Measurements from ENCODE around the gene LRRC32. TPM values are rescaled to one million over a fixed set of nuclear protein-coding genes. Genes with fewer than 3 reads are reported as not detected.

Gene LRRC32
- total and polyA plus RNA-seq, 9 of the 15 experiments (the other 6 are each of a cell fraction or from before 2014, with no cell fraction given) = 0.10 to 0.50 (median 0.19) TPM; not detected in 5

DNA sequence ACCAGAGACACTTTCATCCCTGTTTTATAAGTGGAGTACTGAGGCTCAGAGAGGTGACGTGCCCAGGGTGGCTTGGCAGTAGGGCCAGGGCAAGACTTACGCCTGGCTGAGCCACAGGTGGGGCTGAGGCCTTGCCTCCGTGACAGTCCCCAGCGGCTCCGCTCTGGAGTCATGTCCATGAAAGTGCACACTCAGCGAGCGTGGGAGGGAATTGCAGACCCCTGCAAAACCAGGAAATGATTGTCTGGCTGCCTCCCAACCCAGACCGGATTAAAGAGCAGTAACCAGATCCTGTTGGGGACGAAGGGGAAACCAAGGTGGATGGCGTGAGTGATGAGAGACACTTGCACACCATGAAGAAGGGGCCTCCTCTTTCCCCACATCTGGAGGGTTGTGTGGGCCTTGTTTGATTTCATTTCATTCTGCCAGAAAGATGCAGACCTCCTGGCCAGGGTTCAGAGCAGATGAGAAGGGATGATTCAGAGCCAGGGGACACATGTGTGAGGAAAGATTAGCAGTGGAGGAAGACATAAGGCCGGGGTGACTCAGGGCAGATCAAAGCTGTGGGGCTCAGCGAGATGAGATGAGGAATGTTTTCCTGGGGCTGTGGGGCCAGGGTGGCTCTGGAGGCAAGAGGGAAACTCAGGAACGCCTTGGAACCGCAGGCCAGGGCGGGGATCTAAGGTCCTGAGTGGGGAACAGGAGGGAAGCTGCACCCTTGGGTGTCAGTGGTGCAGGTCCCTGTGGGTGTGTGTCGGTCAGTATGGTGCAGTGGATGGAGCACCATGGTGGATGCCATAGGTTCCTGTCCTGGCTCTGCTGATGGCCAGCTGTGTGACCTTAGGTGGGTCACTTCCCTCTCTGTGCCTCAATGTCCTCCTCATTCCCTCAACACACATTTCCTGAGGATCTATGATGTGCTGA, 29.9 kb upstream of the LRRC32 start (continued):
- TF ChIP-seq ZNF398 (CRISPR knock-in tag; IDR thresholded peaks at IDR 0.05) (no peak), U2AF2 (optimal IDR thresholded peaks at IDR 0.05; ENCODE audit: low read depth, low read length) (no peak), BMI1 (IDR thresholded peaks at IDR 0.05; ENCODE audit: low read length) (no peak), GATAD2A (IDR thresholded peaks at IDR 0.05) (peak; percentile 68), PCBP1 (IDR thresholded peaks at IDR 0.05; ENCODE audit: low read depth, low read length, poor library complexity, severe bottlenecking) (no peak), MTA1 (IDR thresholded peaks at IDR 0.05; ENCODE audit: borderline replicate concordance) (peak; percentile 90), NRF1 (conservative IDR thresholded peaks at IDR 0.05 in 1 of 2, IDR thresholded peaks at IDR 0.05 in 1 of 2) (peak in 1 of 2 experiments; percentile 55; a peak in 2 of 4 replicates), SRSF3 (IDR thresholded peaks at IDR 0.05; ENCODE audit: insufficient read depth, low read length) (no peak), POLR2H (tag; IDR thresholded peaks at IDR 0.05; ENCODE audit: low read depth) (no peak), EP300 (IDR thresholded peaks at IDR 0.05; ENCODE audit: low read length) (peak; percentile 97), CXXC5 (CRISPR knock-in tag; IDR thresholded peaks at IDR 0.05) (peak; percentile 54), KHSRP (IDR thresholded peaks at IDR 0.05) (peak; percentile 80), NFYB (IDR thresholded peaks at IDR 0.05; ENCODE audit: extremely low read depth, insufficient read length) (no peak), RAD21 (CRISPR knock-in tag; conservative IDR thresholded peaks at IDR 0.05 in 1 of 2, IDR thresholded peaks at IDR 0.05 in 1 of 2) (0 out of 4 replicates have a peak, but pooled peaks of 1 of the 2 experiments have one; percentile 2), PHF21A (IDR thresholded peaks at IDR 0.05; ENCODE audit: borderline replicate concordance, low read depth) (no peak), ZNF75A (CRISPR knock-in tag; IDR thresholded peaks at IDR 0.05) (no peak), FOXM1 (IDR thresholded peaks at IDR 0.05; ENCODE audit: low read depth) (peak; percentile 94), FOXM1 (CRISPR knock-in tag; IDR thresholded peaks at IDR 0.05; ENCODE audit: low read depth) (no peak), MEF2D (tag; conservative IDR thresholded peaks at IDR 0.05; ENCODE audit: low read depth) (peak; percentile 61; the same call in 1 of the 2 replicates), KDM1A (IDR thresholded peaks at IDR 0.05) (peak; percentile 95 to 96), NFXL1 (CRISPR knock-in tag; IDR thresholded peaks at IDR 0.05) (no peak)
- TF ChIP-seq, protein P1, sequence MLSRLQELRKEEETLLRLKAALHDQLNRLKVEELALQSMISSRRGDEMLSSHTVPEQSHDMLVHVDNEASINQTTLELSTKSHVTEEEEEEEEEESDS (CRISPR knock-in tag; IDR thresholded peaks at IDR 0.05) = no peak
- TF ChIP-seq, protein P2, sequence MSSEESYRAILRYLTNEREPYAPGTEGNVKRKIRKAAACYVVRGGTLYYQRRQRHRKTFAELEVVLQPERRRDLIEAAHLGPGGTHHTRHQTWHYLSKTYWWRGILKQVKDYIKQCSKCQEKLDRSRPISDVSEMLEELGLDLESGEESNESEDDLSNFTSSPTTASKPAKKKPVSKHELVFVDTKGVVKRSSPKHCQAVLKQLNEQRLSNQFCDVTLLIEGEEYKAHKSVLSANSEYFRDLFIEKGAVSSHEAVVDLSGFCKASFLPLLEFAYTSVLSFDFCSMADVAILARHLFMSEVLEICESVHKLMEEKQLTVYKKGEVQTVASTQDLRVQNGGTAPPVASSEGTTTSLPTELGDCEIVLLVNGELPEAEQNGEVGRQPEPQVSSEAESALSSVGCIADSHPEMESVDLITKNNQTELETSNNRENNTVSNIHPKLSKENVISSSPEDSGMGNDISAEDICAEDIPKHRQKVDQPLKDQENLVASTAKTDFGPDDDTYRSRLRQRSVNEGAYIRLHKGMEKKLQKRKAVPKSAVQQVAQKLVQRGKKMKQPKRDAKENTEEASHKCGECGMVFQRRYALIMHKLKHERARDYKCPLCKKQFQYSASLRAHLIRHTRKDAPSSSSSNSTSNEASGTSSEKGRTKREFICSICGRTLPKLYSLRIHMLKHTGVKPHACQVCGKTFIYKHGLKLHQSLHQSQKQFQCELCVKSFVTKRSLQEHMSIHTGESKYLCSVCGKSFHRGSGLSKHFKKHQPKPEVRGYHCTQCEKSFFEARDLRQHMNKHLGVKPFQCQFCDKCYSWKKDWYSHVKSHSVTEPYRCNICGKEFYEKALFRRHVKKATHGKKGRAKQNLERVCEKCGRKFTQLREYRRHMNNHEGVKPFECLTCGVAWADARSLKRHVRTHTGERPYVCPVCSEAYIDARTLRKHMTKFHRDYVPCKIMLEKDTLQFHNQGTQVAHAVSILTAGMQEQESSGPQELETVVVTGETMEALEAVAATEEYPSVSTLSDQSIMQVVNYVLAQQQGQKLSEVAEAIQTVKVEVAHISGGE (CRISPR knock-in tag; IDR thresholded peaks at IDR 0.05) = peak in 1 of 3 experiments; percentile 83; a peak in 2 of 6 replicates
